Measurements from ENCODE around the gene RPL29.

DNA sequence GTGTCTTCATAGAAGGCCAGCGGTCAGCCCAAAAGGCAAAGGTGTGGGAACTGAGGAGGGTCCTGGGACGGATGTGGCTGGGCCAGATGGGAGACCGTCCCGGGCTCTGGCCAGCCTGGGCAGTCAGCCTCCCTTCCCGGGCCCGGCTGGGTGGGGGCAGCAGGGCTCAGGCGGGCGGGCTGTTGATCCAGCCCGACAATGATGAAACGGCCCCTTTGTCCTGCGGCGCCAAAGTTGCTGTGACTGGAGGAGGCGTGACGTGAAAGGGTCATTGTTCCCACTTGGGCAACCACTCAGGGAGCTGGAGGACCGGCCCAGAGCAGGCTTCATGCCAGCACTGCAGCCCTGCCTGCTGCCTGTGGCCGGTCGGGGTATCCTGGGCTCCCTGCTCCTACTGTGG lies 44.2 kb upstream of the RPL29 start:
- no peak for TF ChIP-seq POLR2A (IDR thresholded peaks at IDR 0.05)
- TF ChIP-seq, protein P1, sequence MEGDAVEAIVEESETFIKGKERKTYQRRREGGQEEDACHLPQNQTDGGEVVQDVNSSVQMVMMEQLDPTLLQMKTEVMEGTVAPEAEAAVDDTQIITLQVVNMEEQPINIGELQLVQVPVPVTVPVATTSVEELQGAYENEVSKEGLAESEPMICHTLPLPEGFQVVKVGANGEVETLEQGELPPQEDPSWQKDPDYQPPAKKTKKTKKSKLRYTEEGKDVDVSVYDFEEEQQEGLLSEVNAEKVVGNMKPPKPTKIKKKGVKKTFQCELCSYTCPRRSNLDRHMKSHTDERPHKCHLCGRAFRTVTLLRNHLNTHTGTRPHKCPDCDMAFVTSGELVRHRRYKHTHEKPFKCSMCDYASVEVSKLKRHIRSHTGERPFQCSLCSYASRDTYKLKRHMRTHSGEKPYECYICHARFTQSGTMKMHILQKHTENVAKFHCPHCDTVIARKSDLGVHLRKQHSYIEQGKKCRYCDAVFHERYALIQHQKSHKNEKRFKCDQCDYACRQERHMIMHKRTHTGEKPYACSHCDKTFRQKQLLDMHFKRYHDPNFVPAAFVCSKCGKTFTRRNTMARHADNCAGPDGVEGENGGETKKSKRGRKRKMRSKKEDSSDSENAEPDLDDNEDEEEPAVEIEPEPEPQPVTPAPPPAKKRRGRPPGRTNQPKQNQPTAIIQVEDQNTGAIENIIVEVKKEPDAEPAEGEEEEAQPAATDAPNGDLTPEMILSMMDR (IDR thresholded peaks at IDR 0.05) = no peak

Measured in esophagus squamous epithelium (tissue), 4 donors.